Naive thymus-derived CD4-positive, alpha-beta T cell (primary cell): ENCODE measurements around the gene TM9SF2. TPM values are rescaled to one million over a fixed set of nuclear protein-coding genes. Genes with fewer than 3 reads are reported as not detected.

ENCODE experiments used
- ATAC-seq: fragments of 150-1000 bp; cut with Tn5 transposase; 2 replicates; pipeline ENCODE4 v1.10.0; 2021; ENCODE audit warnings: mild to moderate bottlenecking, moderate library complexity
- CTCF ChIA-PET: fragments of 350-600 bp; sonication (Branson Sonifier 250); formaldehyde crosslinking; loops from one replicate; lab custom pipeline; 2021; ENCODE audit warnings: antibody characterized with exemption; lab: Charles Lee
- POLR2A ChIA-PET: fragments of 350-600 bp; sonication (Branson Sonifier 250); formaldehyde crosslinking; loops from one replicate; lab custom pipeline; 2021; ENCODE audit warnings: antibody characterized with exemption, inconsistent platforms; lab: Charles Lee
- DNase-seq, 9 donors: peaks; one replicate each; pipeline versions ENCODE4 v3.0.0 to v3.0.0-alpha.2; 2020 to 2022; ENCODE audit warnings: mixed read lengths in 1 of 9
- H3K27ac ChIP-seq: one replicate; pipeline ENCODE4 v1.7.0; 2013; ENCODE audit warnings: mild to moderate bottlenecking, low read depth, low read length, moderate library complexity
- H3K27me3 ChIP-seq, 2 donors: one replicate each; pipeline ENCODE4 v1.7.0; 2013; ENCODE audit warnings: low read length in 2 of 2, mild to moderate bottlenecking in 2 of 2, moderate library complexity in 2 of 2; ENCODE audit not compliant: control insufficient read depth in 2 of 2, insufficient read depth in 2 of 2
- H3K36me3 ChIP-seq, 3 experiments: 1 replicate in 2 of 3; 2 replicates in 1 of 3; pipeline ENCODE4 v1.7.0; 2013; ENCODE audit warnings: low read length in 3 of 3, mild to moderate bottlenecking in 3 of 3, moderate library complexity in 1 of 3; ENCODE audit not compliant: insufficient read depth in 3 of 3, control insufficient read depth in 2 of 3
- H3K4me1 ChIP-seq, 2 donors: one replicate each; pipeline ENCODE4 v1.7.0; 2013; ENCODE audit warnings: low read length in 2 of 2, mild to moderate bottlenecking in 2 of 2, moderate library complexity in 1 of 2; ENCODE audit not compliant: control insufficient read depth in 2 of 2, insufficient read depth in 2 of 2
- H3K4me3 ChIP-seq: 2 replicates; pipeline ENCODE4 v1.7.0; 2013; ENCODE audit warnings: mild to moderate bottlenecking, low read length
- H3K9me3 ChIP-seq, 3 experiments: 1 replicate in 2 of 3; 2 replicates in 1 of 3; pipeline ENCODE4 v1.7.0; 2013; ENCODE audit warnings: low read length in 3 of 3; ENCODE audit not compliant: control insufficient read depth in 2 of 3
- H3K27ac Mint-ChIP-seq, 9 donors: one replicate each; pipeline ENCODE4 v1.8.0; 2020 to 2022; ENCODE audit warnings: mixed read lengths in 9 of 9, mild to moderate bottlenecking in 8 of 9, moderate library complexity in 5 of 9, inconsistent platforms in 2 of 9
- H3K27me3 Mint-ChIP-seq, 5 donors: one replicate each; pipeline ENCODE4 v1.8.0; 2021 to 2022; ENCODE audit warnings: mixed read lengths in 5 of 5, mild to moderate bottlenecking in 1 of 5
- H3K36me3 Mint-ChIP-seq, 5 donors: one replicate each; pipeline ENCODE4 v1.8.0; 2020 to 2022; ENCODE audit warnings: mixed read lengths in 5 of 5, mild to moderate bottlenecking in 3 of 5, inconsistent platforms in 1 of 5
- H3K4me1 Mint-ChIP-seq, 7 donors: one replicate each; pipeline ENCODE4 v1.8.0; 2020 to 2022; ENCODE audit warnings: mixed read lengths in 7 of 7, mild to moderate bottlenecking in 3 of 7, inconsistent platforms in 1 of 7
- H3K4me3 Mint-ChIP-seq, 10 donors: one replicate each; pipeline ENCODE4 v1.8.0; 2020 to 2022; ENCODE audit warnings: mild to moderate bottlenecking in 10 of 10, mixed read lengths in 10 of 10, moderate library complexity in 6 of 10, inconsistent platforms in 2 of 10
- H3K9me3 Mint-ChIP-seq, 11 donors: one replicate each; pipeline ENCODE4 v1.8.0; 2020 to 2022; ENCODE audit warnings: mixed read lengths in 11 of 11, mild to moderate bottlenecking in 4 of 11, inconsistent platforms in 1 of 11, moderate library complexity in 1 of 11
- intact Hi-C, 2 donors: fragments of 100-400 bp; cut with micrococcal nuclease; formaldehyde crosslinking; loops; one replicate each; pipeline ENCODE4 v1.15.1; 2023
- polyA plus RNA-seq, 2 donors: library from polyadenylated mRNA; unstranded; fragments of 300-500 nt; fragmentation: Illumina TruSeq; gene quantifications; one replicate each; pipeline ENCODE4 v1.2.3, GENCODE V29; 2021
- total RNA-seq, 6 experiments: library from RNA in 5 of 6; stranded (reverse) in 5 of 6; gene quantifications; 1 replicate in 5 of 6; 2 replicates in 1 of 6; pipeline ENCODE4 v1.2.3 and lab custom pipeline; 2021 to 2026

TM9SF2 gene
- total and polyA plus RNA-seq, 7 experiments from 2014 or later, result 38.0 to 81.9 (median 53.6) TPM

- Mint-ChIP-seq H3K4me3 (no peak overlapping the region), H3K4me1 (peaks cover 0 to 33% (median 16%) of the 10 kb centered on the region in 7 donors)
Measured at GRCh38 chr13:99587893-99588606, 86.8 kb downstream of the TM9SF2 start.

GRCh38 chr13:99589575-99589974, 88.3 kb downstream of the TM9SF2 start:
- Mint-ChIP-seq H3K4me3 (no peak overlapping the region), H3K36me3 (no peaks in the 10 kb centered on the region), H3K27me3 (peaks cover 0 to 26% (median 0%) of the 10 kb centered on the region in 5 donors), H3K9me3 (peaks cover 0 to 3% (median 0%) of the 10 kb centered on the region in 11 donors), H3K27ac (no peak overlapping the region), H3K4me1 (peaks cover 0 to 35% (median 16%) of the 10 kb centered on the region in 7 donors)
- no peak overlapping the region for H3K27ac ChIP-seq
- intact Hi-C loops, result no loop called here
- ATAC-seq (no peak), DNase-seq (no peak)
- no peaks in the 10 kb centered on the region for H3K9me3 ChIP-seq
- no peaks in the 10 kb centered on the region for H3K36me3 ChIP-seq
- H3K4me1 ChIP-seq, result peaks cover 0 to 10% of the 10 kb centered on the region in 2 donors
- ChIA-PET POLR2A (no interaction called here), CTCF (no interaction called here)
- no peak overlapping the region for H3K4me3 ChIP-seq
- no peaks in the 10 kb centered on the region for H3K27me3 ChIP-seq

More at GRCh38 chr13:99587893-99588606, 86.8 kb downstream of the TM9SF2 start:
- H3K4me3 ChIP-seq, result no peak overlapping the region
- ChIA-PET CTCF (interaction anchor here (0.6 to 0.7 kb wide), 4 partner anchors 29 to 986 kb away, joined by 3 to 4 read pairs (median 4); no protein-coding TSS in a partner anchor), POLR2A (interaction anchor here (1.2 kb wide), 1 partner anchor 17 kb away, joined by 4 read pairs; no protein-coding TSS in a partner anchor)
- DNase-seq (no peak), ATAC-seq (no peak)
- no peaks in the 10 kb centered on the region for H3K27me3 ChIP-seq
- H3K9me3 ChIP-seq, result no peaks in the 10 kb centered on the region
- peaks cover 0 to 10% of the 10 kb centered on the region in 2 donors for H3K4me1 ChIP-seq
- H3K36me3 ChIP-seq, result no peaks in the 10 kb centered on the region
- peak overlapping the region in 1 of 9 donors; percentile 23 for H3K27ac Mint-ChIP-seq
- intact Hi-C loops, result no loop called here
- H3K27ac ChIP-seq, result no peak overlapping the region
- H3K36me3 Mint-ChIP-seq, result no peaks in the 10 kb centered on the region
- H3K27me3 Mint-ChIP-seq, result peaks cover 0 to 16% (median 0%) of the 10 kb centered on the region in 5 donors
- H3K9me3 Mint-ChIP-seq, result peaks cover 0 to 3% (median 0%) of the 10 kb centered on the region in 11 donors

DNA sequence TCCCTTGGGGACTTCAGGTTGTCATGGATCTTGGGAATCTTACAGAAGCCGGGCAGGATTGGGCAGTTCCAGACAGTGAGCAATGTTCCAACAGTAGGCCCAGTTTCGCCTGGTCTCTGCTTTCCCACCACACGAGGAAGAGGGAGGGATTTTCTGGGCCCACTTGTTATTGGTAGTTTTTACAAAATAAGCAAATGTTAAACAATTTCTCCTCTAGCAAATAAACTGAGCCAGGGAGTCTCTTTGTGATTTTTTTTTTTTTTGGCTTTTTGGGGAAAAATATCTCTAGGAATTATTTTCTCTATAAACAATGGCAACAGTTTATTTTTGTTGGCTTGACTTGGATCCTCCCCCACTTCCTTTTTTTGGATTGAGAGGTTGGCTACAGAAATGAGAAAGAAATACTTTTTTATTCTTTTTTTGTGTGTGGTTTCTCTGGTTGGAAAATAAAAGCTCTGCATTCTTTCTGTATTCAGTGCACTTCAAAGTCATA, 89.3 kb downstream of the TM9SF2 start:
- ATAC-seq, result no peak
- Mint-ChIP-seq H3K36me3 (no peaks in the 10 kb centered on the region), H3K4me3 (peak overlapping the region in 3 of 10 donors; percentile 13 to 31 (median 17)), H3K27ac (peak overlapping the region in 1 of 9 donors; percentile 45), H3K9me3 (peaks cover 0 to 3% (median 0%) of the 10 kb centered on the region in 11 donors), H3K27me3 (peaks cover 0 to 29% (median 0%) of the 10 kb centered on the region in 5 donors), H3K4me1 (peaks cover 0 to 35% (median 16%) of the 10 kb centered on the region in 7 donors)
- no peak for DNase-seq
- no peaks in the 10 kb centered on the region for H3K9me3 ChIP-seq
- H3K36me3 ChIP-seq, result no peaks in the 10 kb centered on the region
- H3K27ac ChIP-seq, result no peak overlapping the region
- H3K4me3 ChIP-seq, result no peak overlapping the region
- intact Hi-C loops, result loop anchor here in 1 of 2 donors (2.0 kb wide), 1 partner anchor 16 kb away; the partner anchor contains the start of gene CLYBL
- CTCF ChIA-PET, result no interaction called here
- H3K4me1 ChIP-seq, result peaks cover 0 to 10% of the 10 kb centered on the region in 2 donors
- H3K27me3 ChIP-seq, result no peaks in the 10 kb centered on the region
- POLR2A ChIA-PET, result interaction anchor here (0.6 to 1.0 kb wide), 2 partner anchors 10 to 270 kb away, joined by 5 read pairs; no protein-coding TSS in a partner anchor

- intact Hi-C loops, result no loop called here
Measured at GRCh38 chr13:99596180-99596579, 94.9 kb downstream of the TM9SF2 start.

DNA sequence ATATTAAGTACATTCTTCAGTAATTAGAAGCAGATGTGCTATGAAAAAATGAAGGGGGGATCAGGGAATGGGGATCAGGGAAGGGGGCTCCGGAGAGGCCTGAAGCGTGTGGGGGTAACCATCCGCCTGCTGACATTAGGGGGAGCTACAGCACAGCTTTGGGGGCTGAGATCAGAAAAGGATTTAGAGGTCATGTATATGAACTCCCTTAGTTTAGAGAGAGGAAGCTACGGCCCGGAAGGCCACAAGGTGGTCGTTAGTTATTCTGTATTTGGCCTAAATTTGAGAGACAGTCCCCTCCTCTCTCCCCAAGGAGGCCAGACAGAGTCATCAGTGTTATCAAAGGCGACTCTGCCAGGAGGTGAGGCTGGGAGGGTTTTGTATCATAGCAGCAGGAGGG, 99.0 kb downstream of the TM9SF2 start:
- Mint-ChIP-seq H3K27me3 (peaks cover 0 to 15% (median 0%) of the 10 kb centered on the region in 5 donors), H3K36me3 (no peaks in the 10 kb centered on the region), H3K4me1 (peaks cover 19 to 46% (median 43%) of the 10 kb centered on the region in 7 donors), H3K4me3 (peak overlapping the region in 2 of 10 donors; percentile 5 to 17), H3K9me3 (peaks cover 0 to 5% (median 0%) of the 10 kb centered on the region in 11 donors), H3K27ac (peak overlapping the region in 4 of 9 donors; percentile 21 to 93 (median 45))
- ATAC-seq (no peak), DNase-seq (no peak)
- Histone ChIP-seq H3K9me3 (no peaks in the 10 kb centered on the region), H3K36me3 (no peaks in the 10 kb centered on the region), H3K4me1 (peaks cover 12 to 20% of the 10 kb centered on the region in 2 donors), H3K27ac (no peak overlapping the region), H3K4me3 (no peak overlapping the region), H3K27me3 (no peaks in the 10 kb centered on the region)
- CTCF ChIA-PET, result no interaction called here
- intact Hi-C loops, result loop anchor here (10.0 kb wide), 4 partner anchors 296 to 1026 kb away; partner anchors contain the start of genes GPR183 (in 1 of the 2) and STK24 (in 1 of the 2)
- POLR2A ChIA-PET, result interaction anchor here (1.7 kb wide), 1 partner anchor 10 kb away, joined by 5 read pairs; no protein-coding TSS in a partner anchor

More at GRCh38 chr13:99596180-99596579, 94.9 kb downstream of the TM9SF2 start:
- H3K36me3 Mint-ChIP-seq, result no peaks in the 10 kb centered on the region
- peaks cover 0 to 23% (median 0%) of the 10 kb centered on the region in 5 donors for H3K27me3 Mint-ChIP-seq
- no peak for ATAC-seq
- H3K4me1 Mint-ChIP-seq, result peaks cover 4 to 26% (median 19%) of the 10 kb centered on the region in 7 donors
- H3K36me3 ChIP-seq, result no peaks in the 10 kb centered on the region
- no peaks in the 10 kb centered on the region for H3K9me3 ChIP-seq
- ChIA-PET POLR2A (no interaction called here), CTCF (no interaction called here)
- no peaks in the 10 kb centered on the region for H3K27me3 ChIP-seq
- H3K4me3 ChIP-seq, result no peak overlapping the region
- H3K27ac ChIP-seq, result no peak overlapping the region
- H3K9me3 Mint-ChIP-seq, result peaks cover 0 to 2% (median 0%) of the 10 kb centered on the region in 11 donors
- no peak for DNase-seq
- H3K27ac Mint-ChIP-seq, result no peak overlapping the region
- no peak overlapping the region for H3K4me3 Mint-ChIP-seq
- H3K4me1 ChIP-seq, result peaks cover 9 to 11% of the 10 kb centered on the region in 2 donors

GRCh38 chr13:99601535-99601934, 100.3 kb downstream of the TM9SF2 start:
- peak overlapping the region in 8 of 9 donors; percentile 6 to 93 (median 73) for H3K27ac Mint-ChIP-seq
- ChIA-PET POLR2A (interaction anchor here (0.6 to 1.7 kb wide), 4 partner anchors 11 to 865 kb away, joined by 3 to 5 read pairs (median 3); partner anchors contain the start of gene UBAC2), CTCF (interaction anchor here (0.6 to 1.0 kb wide), 3 partner anchors 27 to 332 kb away, joined by 3 to 6 read pairs (median 3); no protein-coding TSS in a partner anchor)
- H3K36me3 ChIP-seq, result no peaks in the 10 kb centered on the region
- no peak for ATAC-seq
- H3K4me3 Mint-ChIP-seq, result peak overlapping the region; percentile 49 to 74 (median 68)
- H3K9me3 Mint-ChIP-seq, result peaks cover 0 to 5% (median 0%) of the 10 kb centered on the region in 11 donors
- DNase-seq, result peak in 4 of 9 donors; percentile 23 to 42 (median 26)
- peaks cover 21 to 26% of the 10 kb centered on the region in 2 donors for H3K4me1 ChIP-seq
- intact Hi-C loops, result loop anchor here (10.0 kb wide), 4 partner anchors 297 to 1027 kb away; partner anchors contain the start of genes GPR183 (in 1 of the 2) and STK24 (in 1 of the 2)
- peak overlapping the region; percentile 38 for H3K4me3 ChIP-seq
- H3K4me1 Mint-ChIP-seq, result peaks cover 24 to 56% (median 52%) of the 10 kb centered on the region in 7 donors
- H3K27ac ChIP-seq, result no peak overlapping the region
- no peaks in the 10 kb centered on the region for H3K9me3 ChIP-seq
- H3K36me3 Mint-ChIP-seq, result no peaks in the 10 kb centered on the region
- H3K27me3 Mint-ChIP-seq, result peaks cover 0 to 15% (median 0%) of the 10 kb centered on the region in 5 donors
- no peaks in the 10 kb centered on the region for H3K27me3 ChIP-seq
